Endothelial cell of umbilical vein (primary cell): ENCODE data around the gene UST.

Experiments
- CTCF ChIP-seq, 2 donors: IDR thresholded peaks; 1 replicate in 1 of 2; 2 replicates in 1 of 2; pipeline ENCODE4 v1.5.1; 2011; ENCODE audit warnings: low read length in 2 of 2, mild to moderate bottlenecking in 2 of 2, moderate library complexity in 2 of 2, control low read depth in 1 of 2, inconsistent platforms in 1 of 2, low read depth in 1 of 2; ENCODE audit not compliant: insufficient read depth in 1 of 2; ENCODE audit errors: extremely low read depth in 1 of 2
- FOS ChIP-seq: IDR thresholded peaks from 2 replicates; pipeline ENCODE4 v1.6.1; 2011; ENCODE audit warnings: mild to moderate bottlenecking, low read length, moderate library complexity, borderline replicate concordance; ENCODE audit not compliant: insufficient read depth
- JUN ChIP-seq: IDR thresholded peaks from 2 replicates; pipeline ENCODE4 v1.6.1; 2011; ENCODE audit warnings: borderline replicate concordance, low read depth; ENCODE audit not compliant: insufficient read length, insufficient read depth
- MAX ChIP-seq: IDR thresholded peaks from 2 replicates; pipeline ENCODE4 v1.6.1; 2011; ENCODE audit not compliant: insufficient read depth, insufficient read length
- MYC ChIP-seq: IDR thresholded peaks from one replicate; pipeline ENCODE4 v1.6.1; 2011; ENCODE audit warnings: mild to moderate bottlenecking, low read depth, low read length
- POLR2A ChIP-seq: IDR thresholded peaks from 2 replicates; pipeline ENCODE4 v1.6.1; 2012; ENCODE audit warnings: low read depth, mild to moderate bottlenecking, control low read depth, low read length
- POLR2AphosphoS5 ChIP-seq: IDR thresholded peaks from 2 replicates; pipeline ENCODE4 v1.6.1; 2012; ENCODE audit warnings: low read depth, mild to moderate bottlenecking, control low read depth, low read length, moderate library complexity; ENCODE audit not compliant: insufficient read depth

- no peak for TF ChIP-seq JUN
- no peak for TF ChIP-seq CTCF (IDR thresholded peaks at IDR 0.05; ENCODE audit: extremely low read depth in 1 of 2, insufficient read depth in 1 of 2, low read depth in 1 of 2, low read length in 2 of 2)
- TF ChIP-seq POLR2A = no peak
- TF ChIP-seq POLR2AphosphoS5 = no peak
- no peak for TF ChIP-seq FOS
- no peak for TF ChIP-seq MAX
- no peak for TF ChIP-seq MYC
These were observed 237.8 kb downstream of the UST start for GRCh38 chr6:148984531-148985056.
